ENCODE data around the gene RIT2.

- TF ChIP-seq TAF1 (IDR thresholded peaks at IDR 0.05; ENCODE audit: low read depth, low read length) (no peak), POLR2A (IDR thresholded peaks at IDR 0.05; ENCODE audit: low read depth, low read length) (no peak)
Observed at GRCh38 chr18:42706029-42706608, 409.4 kb downstream of the RIT2 start.

All from GM12891 (cell line).